ENCODE results near the gene DYRK3. TPM values are rescaled to one million over a fixed set of nuclear protein-coding genes. Genes with fewer than 3 reads are reported as not detected.

DYRK3 gene
- total and polyA plus RNA-seq, 9 of the 15 experiments (the other 6 are each of a cell fraction or from before 2014, with no cell fraction given) = 4.5 to 33.7 (median 25.7) TPM

GRCh38 chr1:206672011-206672688 is 36.8 kb downstream of the DYRK3 start (continued):
- TF ChIP-seq ZSCAN32 (CRISPR knock-in tag; IDR thresholded peaks at IDR 0.05) (no peak), UBTF (IDR thresholded peaks at IDR 0.05; ENCODE audit: borderline replicate concordance in 1 of 2, low read depth in 2 of 2, low read length in 2 of 2) (0 out of 4 replicates have a peak, but pooled peaks of 1 of the 2 experiments have one; percentile 34), CBX3 (IDR thresholded peaks at IDR 0.05; ENCODE audit: borderline replicate concordance in 1 of 2, low read length in 2 of 2) (peak in 1 of 2 experiments; percentile 68; a peak in 1 of 3 replicates), HMG20B (CRISPR knock-in tag; IDR thresholded peaks at IDR 0.05) (no peak), TAF15 (IDR thresholded peaks at IDR 0.05; ENCODE audit: low read depth, low read length) (no peak), ZNF146 (CRISPR knock-in tag; IDR thresholded peaks at IDR 0.05; ENCODE audit: unreplicated experiment) (no peak), TRIM24 (IDR thresholded peaks at IDR 0.05) (peak in 1 of 2 experiments; percentile 68; a peak in 2 of 4 replicates), CREM (IDR thresholded peaks at IDR 0.05; ENCODE audit: low read depth) (peak; percentile 75), SMARCE1 (IDR thresholded peaks at IDR 0.05) (peak; percentile 95), HMGXB4 (CRISPR knock-in tag; IDR thresholded peaks at IDR 0.05) (no peak), ZNF695 (CRISPR knock-in tag; IDR thresholded peaks at IDR 0.05) (no peak), MCM2 (IDR thresholded peaks at IDR 0.05; ENCODE audit: low read depth) (no peak), NFE2L1 (tag; IDR thresholded peaks at IDR 0.05; ENCODE audit: borderline replicate concordance, low read depth) (no peak), SMARCC2 (IDR thresholded peaks at IDR 0.05; ENCODE audit: low read depth) (peak; percentile 78; the same call in 1 of the 2 replicates), ILF3 (IDR thresholded peaks at IDR 0.05; ENCODE audit: borderline replicate concordance) (no peak), CSDE1 (IDR thresholded peaks at IDR 0.05) (no peak), ZNF830 (CRISPR knock-in tag; IDR thresholded peaks at IDR 0.05) (no peak)
- TF ChIP-seq, protein P1, sequence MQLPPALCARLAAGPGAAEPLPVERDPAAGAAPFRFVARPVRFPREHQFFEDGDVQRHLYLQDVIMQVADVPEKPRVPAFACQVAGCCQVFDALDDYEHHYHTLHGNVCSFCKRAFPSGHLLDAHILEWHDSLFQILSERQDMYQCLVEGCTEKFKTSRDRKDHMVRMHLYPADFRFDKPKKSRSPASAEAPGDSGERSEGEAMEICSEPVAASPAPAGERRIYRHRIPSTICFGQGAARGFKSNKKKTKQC (CRISPR knock-in tag; IDR thresholded peaks at IDR 0.05) = no peak
- TF ChIP-seq, protein P2, sequence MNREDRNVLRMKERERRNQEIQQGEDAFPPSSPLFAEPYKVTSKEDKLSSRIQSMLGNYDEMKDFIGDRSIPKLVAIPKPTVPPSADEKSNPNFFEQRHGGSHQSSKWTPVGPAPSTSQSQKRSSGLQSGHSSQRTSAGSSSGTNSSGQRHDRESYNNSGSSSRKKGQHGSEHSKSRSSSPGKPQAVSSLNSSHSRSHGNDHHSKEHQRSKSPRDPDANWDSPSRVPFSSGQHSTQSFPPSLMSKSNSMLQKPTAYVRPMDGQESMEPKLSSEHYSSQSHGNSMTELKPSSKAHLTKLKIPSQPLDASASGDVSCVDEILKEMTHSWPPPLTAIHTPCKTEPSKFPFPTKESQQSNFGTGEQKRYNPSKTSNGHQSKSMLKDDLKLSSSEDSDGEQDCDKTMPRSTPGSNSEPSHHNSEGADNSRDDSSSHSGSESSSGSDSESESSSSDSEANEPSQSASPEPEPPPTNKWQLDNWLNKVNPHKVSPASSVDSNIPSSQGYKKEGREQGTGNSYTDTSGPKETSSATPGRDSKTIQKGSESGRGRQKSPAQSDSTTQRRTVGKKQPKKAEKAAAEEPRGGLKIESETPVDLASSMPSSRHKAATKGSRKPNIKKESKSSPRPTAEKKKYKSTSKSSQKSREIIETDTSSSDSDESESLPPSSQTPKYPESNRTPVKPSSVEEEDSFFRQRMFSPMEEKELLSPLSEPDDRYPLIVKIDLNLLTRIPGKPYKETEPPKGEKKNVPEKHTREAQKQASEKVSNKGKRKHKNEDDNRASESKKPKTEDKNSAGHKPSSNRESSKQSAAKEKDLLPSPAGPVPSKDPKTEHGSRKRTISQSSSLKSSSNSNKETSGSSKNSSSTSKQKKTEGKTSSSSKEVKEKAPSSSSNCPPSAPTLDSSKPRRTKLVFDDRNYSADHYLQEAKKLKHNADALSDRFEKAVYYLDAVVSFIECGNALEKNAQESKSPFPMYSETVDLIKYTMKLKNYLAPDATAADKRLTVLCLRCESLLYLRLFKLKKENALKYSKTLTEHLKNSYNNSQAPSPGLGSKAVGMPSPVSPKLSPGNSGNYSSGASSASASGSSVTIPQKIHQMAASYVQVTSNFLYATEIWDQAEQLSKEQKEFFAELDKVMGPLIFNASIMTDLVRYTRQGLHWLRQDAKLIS (CRISPR knock-in tag; IDR thresholded peaks at IDR 0.05) = no peak
